Left lobe of liver (tissue), 2 donors: ENCODE measurements around the gene ZNF383. TPM values are rescaled to one million over a fixed set of nuclear protein-coding genes. Genes with fewer than 3 reads are reported as not detected.
"Not testable (repeated sequence)": the region's sequence is repeated elsewhere in the genome, so short reads cannot be mapped to it uniquely, and the experiment has no call there.

ENCODE experiments used
- ATAC-seq: fragments of 200-7000 bp; cut with Tn5 transposase; one replicate; pipeline ENCODE4 v1.9.1; 2020; ENCODE audit warnings: mild to moderate bottlenecking, moderate library complexity
- DNase-seq: peaks from one replicate; pipeline ENCODE4 v3.0.0-alpha.2; 2020; ENCODE audit warnings: low spot score
- total RNA-seq: library from RNA; stranded (reverse); gene quantifications from one replicate; pipeline ENCODE4 v1.2.1, GENCODE V29; 2021
- donor health status: DM: no; HTN: no; CAD: no; lungs with moderate emphysema.
- donor health status: DM: no; HTN: yes; CAD: no.

The ZNF383 gene
- total RNA-seq, 1 donor from 2014 or later = 3.2 TPM

GRCh38 chr19:37292998-37293939, 75.3 kb downstream of the ZNF383 start:
- DNase-seq = peak; percentile 77
- not testable (repeated sequence) for ATAC-seq

GRCh38 chr19:37294246-37294645, 76.2 kb downstream of the ZNF383 start:
- not testable (repeated sequence) for DNase-seq, ATAC-seq

Other genes with a start within 250 kb of the ZNF383 start
- gene ZNF420, start 139.8 kb upstream of the ZNF383 start, total RNA-seq = 5.6 TPM
- gene ZNF585A, start 45.5 kb upstream of the ZNF383 start, total RNA-seq = 2.6 TPM
- gene ZNF585B, start 7.7 kb upstream of the ZNF383 start, total RNA-seq = 4.4 TPM
- 1.6 TPM for gene ZNF527, start 152.9 kb downstream of the ZNF383 start, total RNA-seq
- gene ZNF569, start 249.2 kb downstream of the ZNF383 start, total RNA-seq = 2.1 TPM